ENCODE results near the gene TMC7. TPM values are rescaled to one million over a fixed set of nuclear protein-coding genes. Genes with fewer than 3 reads are reported as not detected.

TMC7 gene
- total and polyA plus RNA-seq, 2 of the 13 experiments (the other 11 are each of a cell fraction or from before 2014, with no cell fraction given): 1.2 to 5.1 TPM

GRCh38 chr16:19071811-19072777 is 88.4 kb downstream of the TMC7 start (continued):
- TF ChIP-seq ZNF530 (CRISPR knock-in tag; IDR thresholded peaks at IDR 0.05; ENCODE audit: low read depth) (no peak), RNF2 (conservative IDR thresholded peaks at IDR 0.05; ENCODE audit: low read depth) (no peak), ZNF598 (CRISPR knock-in tag; IDR thresholded peaks at IDR 0.05; ENCODE audit: borderline replicate concordance) (no peak), ATM (IDR thresholded peaks at IDR 0.05; ENCODE audit: borderline replicate concordance) (no peak), AKNA (CRISPR knock-in tag; IDR thresholded peaks at IDR 0.05; ENCODE audit: borderline replicate concordance) (no peak), FOXC1 (CRISPR knock-in tag; IDR thresholded peaks at IDR 0.05; ENCODE audit: borderline replicate concordance) (no peak), ZNF3 (CRISPR knock-in tag; IDR thresholded peaks at IDR 0.05) (no peak), ZNF749 (CRISPR knock-in tag; IDR thresholded peaks at IDR 0.05; ENCODE audit: borderline replicate concordance) (no peak), CEBPB (IDR thresholded peaks at IDR 0.05; ENCODE audit: borderline replicate concordance, low read depth, low read length) (no peak), TEAD2 (CRISPR knock-in tag; IDR thresholded peaks at IDR 0.05) (no peak)
